Measurements from ENCODE around the gene FAM8A1.
A peak's percentile ranks its signal among the peaks of the same experiment; 100 is the strongest.
"Not testable (repeated sequence)": the region's sequence is repeated elsewhere in the genome, so short reads cannot be mapped to it uniquely, and the experiment has no call there.

Gene FAM8A1, protein sequence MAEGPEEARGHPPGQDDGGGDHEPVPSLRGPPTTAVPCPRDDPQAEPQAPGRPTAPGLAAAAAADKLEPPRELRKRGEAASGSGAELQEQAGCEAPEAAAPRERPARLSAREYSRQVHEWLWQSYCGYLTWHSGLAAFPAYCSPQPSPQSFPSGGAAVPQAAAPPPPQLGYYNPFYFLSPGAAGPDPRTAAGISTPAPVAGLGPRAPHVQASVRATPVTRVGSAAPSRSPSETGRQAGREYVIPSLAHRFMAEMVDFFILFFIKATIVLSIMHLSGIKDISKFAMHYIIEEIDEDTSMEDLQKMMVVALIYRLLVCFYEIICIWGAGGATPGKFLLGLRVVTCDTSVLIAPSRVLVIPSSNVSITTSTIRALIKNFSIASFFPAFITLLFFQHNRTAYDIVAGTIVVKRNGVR

DNA sequence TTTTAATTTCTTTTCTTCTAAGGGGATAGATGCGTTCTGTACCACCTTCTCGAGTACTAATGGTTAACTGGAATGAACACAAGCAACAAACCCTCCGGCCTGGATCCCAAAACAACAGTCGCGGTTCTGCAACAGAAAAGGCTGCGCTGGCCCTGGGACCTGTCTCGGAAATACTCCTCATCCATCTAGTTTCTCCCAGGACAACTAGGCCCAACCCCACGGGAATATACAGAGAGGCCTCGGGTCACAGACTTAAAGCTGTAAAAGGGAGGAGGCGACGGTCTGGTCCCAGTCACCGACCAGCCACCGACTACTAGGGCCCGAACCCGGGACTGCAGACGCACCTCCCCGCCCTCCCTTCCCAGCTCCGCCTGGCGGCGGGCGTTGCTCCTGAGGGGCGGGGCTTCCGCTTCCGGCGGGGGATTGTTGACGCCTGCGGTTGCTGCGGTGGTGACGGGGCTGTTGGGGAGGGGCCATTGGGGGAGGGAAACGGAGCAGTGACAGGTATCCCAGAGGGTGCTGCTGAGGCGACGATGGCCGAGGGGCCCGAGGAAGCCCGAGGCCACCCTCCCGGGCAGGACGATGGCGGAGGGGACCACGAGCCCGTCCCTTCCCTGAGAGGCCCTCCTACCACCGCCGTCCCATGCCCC lies at the start of gene FAM8A1:
FAM8A1 (plus strand) TSS at position 426 of the 650 bp plus-strand sequence; CDS start at position 534, 108 bp downstream.
- DNase-seq = peak; percentile 92

DNA sequence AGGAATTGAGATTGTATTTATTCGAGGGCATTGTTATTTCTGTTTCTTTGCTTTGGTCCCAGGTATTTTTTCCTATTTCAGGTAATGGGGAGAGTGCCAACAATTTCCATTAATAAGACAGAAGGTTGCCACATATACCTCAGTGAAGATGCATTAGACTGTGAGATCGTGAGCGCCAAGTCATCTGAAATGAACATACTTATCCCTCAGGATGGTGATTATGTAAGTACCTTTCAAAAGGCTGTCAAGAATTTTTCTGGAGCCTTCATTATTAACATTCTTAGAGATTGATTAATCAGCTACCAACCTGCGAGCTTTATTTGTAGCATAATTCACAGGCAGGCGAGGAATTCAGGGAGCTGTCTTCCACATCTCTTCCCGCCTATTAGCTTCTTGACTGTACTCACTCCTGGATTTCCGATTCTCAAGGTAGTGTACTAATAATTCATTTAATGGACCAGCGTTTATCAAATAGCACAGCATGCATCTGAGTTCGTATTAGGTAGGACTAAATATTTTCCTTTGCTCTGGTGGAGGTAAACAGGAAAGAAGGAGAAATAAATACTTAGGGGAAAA lies 48.6 kb upstream of the FAM8A1 start:
- DNase-seq = no peak

DNA sequence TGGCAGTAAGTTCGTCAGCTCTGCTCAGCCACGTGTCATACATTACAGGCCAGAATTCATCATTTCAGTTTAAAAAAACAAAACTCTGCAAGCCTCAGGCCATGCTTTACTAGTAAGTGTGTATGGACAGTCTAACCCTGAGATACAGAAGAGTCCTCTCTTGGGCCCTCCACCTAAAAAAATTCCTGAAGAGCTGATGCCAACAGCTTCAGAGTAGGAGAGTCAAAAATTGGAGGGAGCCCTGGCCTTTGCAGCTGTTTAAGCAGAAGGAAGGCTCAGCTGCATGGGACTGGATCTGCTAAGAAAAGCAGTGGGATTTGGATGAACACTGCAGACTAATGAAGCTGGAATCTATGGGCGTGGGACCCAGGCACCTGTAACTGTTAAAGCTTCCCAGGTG lies 47.2 kb upstream of the FAM8A1 start:
- no peak for DNase-seq

DNA sequence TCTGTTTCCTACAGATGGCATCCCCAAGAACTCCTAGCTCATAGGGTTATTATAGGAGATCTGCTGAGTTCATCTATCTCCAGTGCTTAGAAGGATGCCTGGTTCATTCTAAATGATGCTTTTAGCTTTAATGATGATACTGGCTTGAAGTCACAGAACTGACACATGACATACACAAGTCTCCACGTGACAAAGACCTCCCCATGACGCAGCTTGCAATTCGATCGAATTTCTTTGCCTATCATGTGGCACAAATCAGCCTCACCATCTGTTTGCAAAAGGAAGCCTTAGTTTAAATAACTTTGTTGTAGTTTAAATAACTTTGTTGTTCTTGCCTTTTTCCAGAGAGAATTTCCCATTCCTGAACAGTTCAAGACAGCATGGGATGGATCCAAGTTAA lies 44.1 kb upstream of the FAM8A1 start:
- DNase-seq = no peak

DNA sequence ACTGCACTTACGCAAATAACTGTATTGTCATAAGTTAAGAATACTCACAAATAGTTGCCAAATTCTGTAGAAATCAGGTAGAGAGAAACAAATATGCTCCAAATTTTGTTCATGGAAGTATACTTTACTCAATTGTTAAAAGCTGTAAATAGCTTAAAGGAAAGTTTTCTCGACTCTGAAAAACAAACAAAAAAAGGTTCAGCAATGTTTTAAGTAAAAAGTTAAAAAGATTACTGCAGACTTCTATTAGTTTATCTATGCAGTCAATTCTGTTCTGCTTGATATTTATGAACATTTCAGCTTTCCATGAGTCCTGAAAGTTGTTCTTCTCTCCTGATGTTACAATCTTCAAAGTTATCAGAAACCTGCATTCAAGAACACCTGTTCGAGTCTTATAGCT lies 37.5 kb upstream of the FAM8A1 start:
- no peak for DNase-seq

DNA sequence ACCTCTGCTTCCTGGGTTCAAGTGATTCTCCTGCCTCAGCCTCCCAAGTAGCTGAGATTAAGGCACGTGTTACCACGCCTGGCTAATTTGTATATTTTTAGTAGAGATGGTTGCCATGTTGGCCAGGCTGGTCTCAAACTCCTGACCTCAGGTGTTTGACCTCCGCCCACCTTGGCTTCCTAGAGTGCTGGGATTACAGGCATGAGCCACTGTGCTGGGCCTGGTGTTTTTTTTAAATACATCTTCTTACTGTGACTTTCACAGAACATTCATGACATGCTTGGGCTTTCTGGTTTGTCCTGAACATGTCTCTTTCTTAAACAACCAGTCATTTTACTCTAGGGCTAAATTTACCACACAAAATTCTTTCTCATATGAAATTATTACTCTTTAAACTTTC lies 34.7 kb upstream of the FAM8A1 start:
- DNase-seq = no peak

DNA sequence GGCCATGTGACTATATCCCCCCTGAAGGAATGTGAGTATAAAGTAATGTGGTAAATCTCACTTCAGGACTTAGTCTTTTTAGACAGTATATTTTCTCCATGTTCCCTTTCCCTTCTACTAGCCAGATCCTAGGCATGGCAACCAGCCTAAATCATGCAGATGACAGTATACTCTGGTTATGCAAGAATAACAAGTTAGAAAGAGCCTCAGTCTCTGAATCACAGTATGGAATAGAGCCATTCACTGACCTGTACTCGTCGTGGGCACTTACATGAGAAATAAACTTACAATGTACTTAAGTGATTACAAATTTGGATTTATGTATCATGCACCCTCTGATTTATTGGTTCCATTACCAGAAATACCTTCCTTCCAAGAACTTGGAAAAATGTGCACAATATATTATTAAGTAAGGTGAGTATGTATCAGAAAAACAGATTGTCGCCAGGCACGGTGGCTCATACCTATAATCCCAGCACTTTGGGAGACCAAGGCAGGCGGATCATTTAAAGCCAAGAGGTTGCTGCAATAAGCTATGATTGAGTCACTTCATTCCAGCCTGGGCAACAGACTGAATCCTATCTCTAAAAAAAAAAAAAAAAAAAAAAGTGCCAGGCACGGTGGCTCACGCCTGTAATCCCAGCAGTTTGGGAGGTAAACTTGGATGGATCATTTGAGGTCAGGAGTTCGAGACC lies 25.1 kb upstream of the FAM8A1 start:
- no peak for DNase-seq

DNA sequence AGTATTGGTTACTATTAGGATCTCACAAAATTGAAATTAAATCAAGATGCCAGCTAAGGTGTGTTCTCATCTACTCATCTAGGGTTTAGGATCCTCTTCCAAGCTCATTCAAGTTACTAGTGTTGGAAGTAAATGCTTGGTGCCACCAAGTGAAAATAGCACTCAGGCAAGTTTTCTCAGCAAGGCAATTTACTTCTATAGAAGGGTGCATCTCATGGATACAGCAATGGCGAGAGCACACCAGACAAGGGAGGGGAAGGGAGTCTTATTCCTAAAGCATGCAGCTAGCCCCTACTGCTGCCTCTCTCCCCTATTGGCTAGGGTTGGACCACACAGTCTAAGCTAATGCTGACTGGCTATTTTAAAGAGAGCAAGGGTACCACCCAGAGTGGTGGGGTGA lies 23.0 kb upstream of the FAM8A1 start:
- DNase-seq = no peak

DNA sequence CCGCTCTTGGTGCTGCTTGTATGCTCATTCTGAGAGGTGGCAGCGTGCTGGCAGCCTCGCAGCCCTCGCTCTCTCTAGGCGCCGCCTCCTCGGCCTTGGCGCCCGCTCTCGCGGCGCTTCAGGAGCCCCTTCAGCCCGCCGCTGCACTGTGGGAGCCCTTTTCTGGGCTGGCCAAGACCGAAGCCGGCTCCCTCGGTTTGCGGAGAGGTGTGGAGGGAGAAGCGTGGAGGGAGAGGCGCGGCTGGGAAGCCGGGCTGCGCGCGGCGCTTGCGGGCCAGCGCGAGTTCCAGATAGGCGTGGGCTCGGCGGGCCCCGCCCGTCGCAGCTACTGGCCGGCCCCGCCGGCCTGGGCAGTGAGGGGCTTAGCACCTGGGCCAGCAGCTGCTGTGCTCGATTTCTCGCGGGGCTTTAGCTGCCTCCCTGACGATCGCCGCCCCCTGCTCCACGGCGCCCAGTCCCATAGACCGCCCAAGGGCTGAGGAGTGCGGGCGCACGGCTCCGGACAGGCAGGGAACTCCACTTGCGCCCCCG lies 19.5 kb upstream of the FAM8A1 start:
- no peak for DNase-seq

DNA sequence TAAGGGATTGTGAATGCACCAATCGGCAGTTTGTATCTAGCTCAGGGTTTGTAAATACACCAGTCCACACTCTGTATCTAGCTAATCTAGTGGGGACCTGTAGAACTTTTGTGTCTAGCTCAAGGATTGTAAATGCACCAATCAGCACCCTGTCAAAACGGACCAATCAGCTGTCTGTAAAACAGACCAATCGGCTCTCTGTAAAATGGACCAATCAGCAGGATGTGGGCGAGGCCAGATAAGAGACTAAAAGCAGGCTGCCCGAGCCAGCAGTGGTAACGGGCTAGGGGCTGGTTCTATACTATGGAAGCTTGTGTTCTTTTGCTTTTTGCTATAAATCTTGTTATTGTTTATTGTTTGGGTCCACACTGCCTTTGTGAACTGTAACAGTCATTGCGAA lies 18.8 kb upstream of the FAM8A1 start:
- DNase-seq = not testable (repeated sequence)

DNA sequence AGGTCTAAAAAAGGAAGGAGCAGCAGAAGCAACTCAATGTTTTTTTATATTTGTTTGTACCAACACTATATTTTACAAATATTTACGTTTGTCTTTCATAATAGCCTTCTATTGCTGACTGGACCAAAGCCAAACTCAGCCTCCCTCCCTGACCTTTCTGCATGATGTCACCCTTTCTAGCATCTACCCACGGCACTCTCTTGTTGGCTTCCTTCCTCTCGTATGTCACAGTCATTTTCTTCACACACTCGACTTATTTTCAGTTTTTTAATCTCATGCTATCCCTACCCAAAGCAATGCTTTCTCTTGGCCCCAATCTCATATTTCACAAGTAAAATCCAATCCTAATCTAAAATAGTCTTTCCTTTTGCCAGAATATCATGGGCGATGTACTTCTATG lies 16.3 kb upstream of the FAM8A1 start:
- DNase-seq = no peak

DNA sequence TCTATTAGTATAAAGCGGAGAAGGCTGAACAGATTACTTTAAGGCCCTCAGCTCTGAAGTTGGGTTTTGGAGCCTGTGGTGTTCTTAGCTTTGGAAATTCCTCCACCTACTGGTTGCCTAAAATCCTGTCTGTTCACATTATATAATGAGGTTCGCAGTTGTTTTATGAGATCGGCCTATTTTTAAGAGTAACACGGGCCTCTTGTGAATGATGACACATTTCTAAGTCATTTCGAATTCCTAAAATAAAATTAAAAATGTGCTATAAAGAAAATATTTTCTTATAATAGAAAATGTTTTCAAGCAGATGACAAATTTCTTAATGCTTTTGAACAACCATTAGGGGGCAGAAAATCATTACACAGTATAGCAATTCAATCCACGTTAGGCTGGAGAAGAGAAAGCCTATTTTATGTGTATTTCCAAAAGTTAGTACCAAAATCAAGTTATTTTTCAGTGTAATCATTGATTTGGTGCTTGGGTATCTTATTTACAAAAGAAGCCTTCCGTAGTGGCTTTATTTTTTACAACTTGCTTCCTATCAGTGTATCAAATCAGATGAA lies 15.8 kb upstream of the FAM8A1 start:
- DNase-seq = peak; percentile 55

DNA sequence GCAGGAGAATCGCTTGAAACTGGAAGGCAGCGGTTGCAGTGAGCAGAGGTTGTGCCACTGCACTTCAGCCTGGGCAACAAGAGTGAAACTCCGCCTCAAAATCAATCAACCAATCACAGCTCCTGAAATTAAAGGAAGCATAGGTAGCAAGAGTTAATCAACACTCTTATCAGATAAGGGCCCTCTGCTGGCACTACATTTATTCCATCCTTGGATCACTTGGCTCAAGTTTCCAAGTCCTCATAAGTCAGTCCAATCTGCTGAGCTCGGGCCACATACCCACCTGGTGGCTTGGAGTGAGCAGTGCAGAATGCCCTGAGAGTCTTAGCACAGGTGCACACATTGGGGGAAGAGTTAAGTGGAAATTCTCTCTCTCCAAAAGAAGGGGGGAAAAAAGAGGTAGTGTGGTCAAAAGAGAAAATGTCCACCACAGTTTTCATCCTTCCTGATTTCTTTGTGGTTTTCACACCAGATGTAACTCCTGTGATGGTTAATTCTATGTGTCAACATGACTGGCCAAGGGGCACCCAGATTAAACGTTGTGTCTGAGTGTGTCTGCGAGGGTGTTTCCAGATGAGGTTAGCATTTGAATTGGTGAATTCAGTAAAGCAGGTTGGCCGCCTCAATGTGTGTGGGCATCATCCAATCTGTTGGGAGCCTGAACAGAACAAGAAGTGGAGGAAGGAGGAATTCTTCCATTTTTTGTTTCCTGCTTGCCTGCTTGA lies 14.2 kb upstream of the FAM8A1 start:
- DNase-seq = no peak

DNA sequence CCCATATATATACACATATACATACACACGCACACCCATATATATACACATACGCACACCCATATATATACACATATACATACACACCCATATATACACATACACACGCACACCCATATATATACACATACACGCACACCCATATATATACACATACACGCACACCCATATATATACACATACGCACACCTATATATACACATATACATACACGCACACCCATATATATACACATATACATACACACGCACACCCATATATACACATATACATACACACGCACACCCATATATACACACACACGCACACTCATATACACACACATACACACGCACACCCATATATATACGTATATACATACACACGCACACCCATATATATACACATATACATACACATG lies 13.5 kb upstream of the FAM8A1 start:
- DNase-seq = not testable (repeated sequence)

DNA sequence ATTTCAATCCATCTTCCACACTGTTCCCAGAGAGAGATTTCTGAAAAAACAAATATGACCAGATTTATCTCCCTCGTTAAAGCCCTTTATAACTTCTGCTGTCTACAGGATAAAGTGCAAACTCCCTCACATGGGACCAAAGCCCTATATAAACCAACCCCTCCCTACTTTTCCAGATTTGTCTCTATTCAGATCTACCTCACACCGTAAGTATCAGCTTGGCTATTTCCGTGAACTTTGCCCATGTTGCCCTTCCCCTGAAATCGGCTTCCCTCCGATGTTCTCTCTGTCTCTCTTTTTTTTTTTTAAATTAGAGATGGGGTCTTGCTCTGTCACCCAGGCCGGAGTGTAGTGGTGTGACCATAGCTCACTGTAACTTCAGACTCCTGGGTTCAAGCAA lies 12.1 kb upstream of the FAM8A1 start:
- DNase-seq = no peak

DNA sequence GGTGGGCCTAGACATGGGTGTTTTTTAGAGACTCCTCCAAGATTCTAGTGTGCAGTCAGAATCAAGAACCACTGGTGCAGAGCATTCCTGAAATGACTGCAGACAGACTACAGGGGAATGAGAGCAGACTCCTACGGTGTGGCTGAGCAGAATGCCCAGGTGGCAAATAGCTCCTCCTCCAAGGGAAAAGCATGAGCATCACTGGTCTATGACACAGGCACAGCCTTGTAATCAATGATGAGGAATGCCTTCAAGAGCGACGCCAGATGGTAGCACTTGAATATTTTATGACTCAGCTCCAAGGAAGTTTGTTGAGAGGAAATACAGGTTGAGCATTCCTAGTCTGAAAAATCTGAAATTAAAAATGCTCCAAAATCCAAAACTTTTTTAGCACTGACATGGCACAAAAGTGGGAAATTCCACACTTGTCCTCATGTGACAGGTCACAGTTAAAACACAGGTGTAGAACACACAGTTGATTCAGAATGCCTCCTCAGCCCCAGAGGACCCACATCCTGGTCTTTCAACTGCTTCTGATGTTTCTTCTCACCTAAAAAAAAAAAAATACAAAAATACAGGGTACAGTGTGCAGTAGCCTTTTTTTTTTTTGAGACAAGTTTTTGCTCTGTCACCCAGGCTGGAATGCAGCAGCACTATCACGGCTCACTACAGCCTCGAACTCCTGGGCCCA lies 10.6 kb upstream of the FAM8A1 start:
- DNase-seq = no peak

DNA sequence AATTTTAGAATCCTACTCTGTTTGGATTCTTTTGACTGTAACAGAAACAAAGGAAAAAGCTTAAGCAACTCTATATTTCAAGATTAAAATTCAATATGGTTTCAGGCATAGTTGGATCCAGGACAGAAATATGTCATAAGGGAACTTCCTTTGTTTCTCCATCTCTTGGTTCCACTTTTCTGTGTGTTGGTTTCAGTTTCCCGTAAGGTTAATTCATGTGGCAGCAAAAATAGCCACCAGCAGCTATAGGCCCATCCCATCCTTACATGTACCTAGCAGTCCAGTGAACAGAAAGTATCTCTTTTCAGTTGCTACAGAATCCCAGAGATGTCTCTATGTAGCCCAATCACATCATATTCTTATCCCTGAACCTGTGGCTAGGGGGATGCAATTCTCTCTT lies 8.8 kb upstream of the FAM8A1 start:
- DNase-seq = no peak

DNA sequence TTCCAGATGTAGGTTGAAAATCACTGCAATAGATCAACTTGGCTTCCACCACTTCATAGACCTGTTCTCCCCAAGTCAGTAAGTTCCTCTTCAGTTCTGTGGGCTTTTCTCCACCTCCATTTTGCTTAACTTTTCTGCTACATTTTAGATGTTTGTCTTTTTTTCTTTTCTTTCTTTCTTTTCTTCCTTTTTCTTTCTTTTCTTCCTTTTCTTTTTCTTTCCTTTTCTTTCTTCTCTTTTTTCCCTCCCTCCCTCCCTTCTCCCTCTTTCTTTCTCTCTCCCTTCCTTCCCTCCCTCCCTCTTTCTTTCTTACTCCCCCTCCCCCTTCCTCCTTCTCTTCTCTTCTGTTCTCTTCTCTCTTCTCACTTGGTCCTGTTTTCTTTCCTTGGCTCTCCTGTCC lies 6.9 kb upstream of the FAM8A1 start:
- no peak for DNase-seq

DNA sequence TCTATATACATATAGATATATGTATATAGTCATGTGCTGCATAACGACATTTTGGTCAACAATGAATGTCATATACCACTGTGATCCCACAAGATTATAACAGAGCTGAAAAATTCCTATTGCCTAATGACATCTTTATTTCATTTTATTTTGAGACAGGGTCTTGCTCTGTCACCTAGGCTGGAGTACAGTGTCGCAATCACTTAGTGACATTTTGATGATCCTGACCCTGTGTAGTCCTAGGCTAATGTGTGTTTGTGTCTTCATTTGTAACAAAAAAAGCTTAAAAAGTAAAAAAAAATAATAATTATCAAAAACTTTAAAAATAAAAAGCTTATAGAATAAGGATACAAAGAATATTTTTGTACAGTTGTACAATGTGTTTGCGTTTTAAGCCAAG lies 4.0 kb upstream of the FAM8A1 start:
- DNase-seq = no peak

DNA sequence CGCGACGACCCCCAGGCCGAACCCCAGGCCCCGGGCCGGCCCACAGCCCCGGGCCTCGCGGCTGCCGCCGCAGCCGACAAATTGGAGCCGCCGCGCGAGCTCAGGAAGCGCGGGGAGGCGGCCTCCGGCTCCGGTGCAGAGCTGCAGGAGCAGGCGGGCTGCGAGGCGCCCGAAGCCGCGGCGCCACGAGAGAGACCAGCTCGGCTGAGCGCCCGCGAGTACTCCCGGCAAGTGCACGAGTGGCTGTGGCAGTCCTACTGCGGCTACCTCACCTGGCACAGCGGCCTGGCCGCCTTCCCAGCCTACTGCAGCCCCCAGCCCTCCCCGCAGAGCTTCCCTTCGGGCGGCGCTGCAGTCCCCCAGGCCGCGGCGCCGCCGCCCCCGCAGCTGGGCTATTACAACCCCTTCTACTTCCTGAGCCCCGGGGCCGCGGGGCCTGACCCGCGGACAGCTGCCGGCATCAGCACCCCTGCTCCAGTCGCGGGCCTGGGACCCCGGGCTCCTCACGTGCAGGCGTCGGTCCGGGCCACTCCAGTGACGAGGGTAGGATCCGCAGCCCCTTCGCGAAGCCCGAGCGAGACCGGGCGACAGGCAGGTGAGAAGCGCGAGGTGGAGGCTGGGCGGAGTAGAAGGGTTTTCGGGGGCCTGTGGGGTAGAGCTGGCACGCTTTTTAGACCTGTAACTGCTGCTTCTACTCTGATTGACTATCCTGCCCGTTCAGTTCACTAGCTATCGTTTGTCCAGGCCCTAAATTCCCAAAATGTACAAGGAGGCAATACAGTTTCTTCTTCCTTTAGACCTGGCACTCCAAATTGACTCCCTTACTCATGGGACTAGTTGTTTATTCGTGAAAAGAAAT lies 654 bp downstream of the FAM8A1 start:
- no peak for DNase-seq

DNA sequence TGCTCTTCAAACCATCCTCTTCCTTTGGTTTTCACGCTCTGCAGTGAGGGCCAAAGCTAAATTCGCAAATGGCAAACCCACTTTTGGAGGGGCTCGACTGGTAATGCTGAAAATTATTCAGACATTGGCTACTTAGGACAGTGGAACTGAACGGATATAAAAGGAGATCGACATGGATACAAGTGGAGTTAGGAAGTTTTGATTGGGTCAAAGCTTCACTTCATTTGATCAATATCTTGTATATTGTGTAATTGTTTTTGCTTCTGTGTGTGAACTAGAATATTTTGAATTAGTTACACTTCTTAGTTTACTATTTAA lies 1.2 kb downstream of the FAM8A1 start:
- no peak for DNase-seq

Data from NCI-H774 (cell line).